ENCODE data around the gene CACNB1.

CACNB1 gene

GRCh38 chr17:39170558-39170957, 26.9 kb downstream of the CACNB1 start:
- Histone ChIP-seq H3K36me3 (ENCODE audit: control insufficient read depth in 2 of 2, insufficient read depth in 1 of 2, low read length in 2 of 2) (peaks cover 0 to 6% of the 10 kb centered on the region in 2 experiments; a peak in 1 of 3 replicates), H3K27ac (ENCODE audit: extremely low read depth, low read depth, low read length) (no peak overlapping the region), H3K9me3 (ENCODE audit: control insufficient read depth, insufficient read depth, low read depth, low read length) (no peaks in the 10 kb centered on the region), H3K4me1 (ENCODE audit: control insufficient read depth, insufficient read depth, low read length) (0 out of 2 replicates have a peak, but pooled peaks cover 4% of the 10 kb centered on the region), H3K4me3 (ENCODE audit: low read depth, low read length) (no peak overlapping the region)
- TF ChIP-seq EGR2 (tag by site-specific recombination; IDR thresholded peaks at IDR 0.05; ENCODE audit: low read depth) (peak; percentile 72), ZNF544 (tag by site-specific recombination; IDR thresholded peaks at IDR 0.05) (no peak), AEBP2 (tag by site-specific recombination; IDR thresholded peaks at IDR 0.05; ENCODE audit: borderline replicate concordance) (no peak), KLF1 (tag by site-specific recombination; IDR thresholded peaks at IDR 0.05) (0 out of 2 replicates have a peak, but pooled peaks have one; percentile 12), KLF10 (tag by site-specific recombination; IDR thresholded peaks at IDR 0.05) (no peak), RBAK (tag by site-specific recombination; IDR thresholded peaks at IDR 0.05) (no peak), ZNF843 (tag by site-specific recombination; IDR thresholded peaks at IDR 0.05) (no peak), ZNF776 (tag by site-specific recombination; IDR thresholded peaks at IDR 0.05; ENCODE audit: borderline replicate concordance) (no peak), ZBTB20 (tag by site-specific recombination; IDR thresholded peaks at IDR 0.05) (no peak), ZFHX2 (tag by site-specific recombination; conservative IDR thresholded peaks at IDR 0.05) (peak; percentile 59), ZBTB8A (tag by site-specific recombination; IDR thresholded peaks at IDR 0.05) (no peak), ZNF426 (tag by site-specific recombination; IDR thresholded peaks at IDR 0.05) (no peak), ZBTB10 (tag by site-specific recombination; IDR thresholded peaks at IDR 0.05) (no peak), ZNF112 (tag by site-specific recombination; IDR thresholded peaks at IDR 0.05) (no peak), ZNF571 (tag by site-specific recombination; IDR thresholded peaks at IDR 0.05) (no peak), ZNF624 (tag by site-specific recombination; IDR thresholded peaks at IDR 0.05) (no peak), ZNF132 (tag by site-specific recombination; IDR thresholded peaks at IDR 0.05; ENCODE audit: borderline replicate concordance) (no peak), CTCF (tag by site-specific recombination; IDR thresholded peaks at IDR 0.05) (no peak)
- CTCF ChIA-PET: interaction anchor here (0.6 to 2.5 kb wide), 6 partner anchors 8 to 450 kb away, joined by 3 to 6 read pairs (median 6); no protein-coding TSS in a partner anchor
- POLR2A ChIA-PET: interaction anchor here (3.0 kb wide), 1 partner anchor 30 kb away, joined by 22 read pairs; the partner anchor contains the start of gene RPL19

GRCh38 chr17:39170109-39170508, 27.4 kb downstream of the CACNB1 start:
- H3K9me3 ChIP-seq (ENCODE audit: control insufficient read depth, insufficient read depth, low read depth, low read length): no peaks in the 10 kb centered on the region
- CTCF ChIA-PET: interaction anchor here (0.8 to 6.4 kb wide), 7 partner anchors 8 to 435 kb away, joined by 3 to 58 read pairs (median 6); no protein-coding TSS in a partner anchor
- no peak overlapping the region for H3K4me3 ChIP-seq (ENCODE audit: low read depth, low read length)
- POLR2A ChIA-PET: interaction anchor here (0.5 to 3.0 kb wide), 2 partner anchors 30 to 35 kb away, joined by 3 to 22 read pairs; partner anchors contain the start of gene RPL19
- H3K27ac ChIP-seq (ENCODE audit: extremely low read depth, low read depth, low read length): no peak overlapping the region
- 0 out of 2 replicates have a peak, but pooled peaks cover 4% of the 10 kb centered on the region for H3K4me1 ChIP-seq (ENCODE audit: control insufficient read depth, insufficient read depth, low read length)
- H3K36me3 ChIP-seq (ENCODE audit: control insufficient read depth in 2 of 2, insufficient read depth in 1 of 2, low read length in 2 of 2): peaks cover 0 to 1% of the 10 kb centered on the region in 2 experiments; a peak in 1 of 3 replicates
- TF ChIP-seq ZNF354C (tag by site-specific recombination; IDR thresholded peaks at IDR 0.05; ENCODE audit: borderline replicate concordance, low read depth) (no peak), ZNF670 (tag by site-specific recombination; IDR thresholded peaks at IDR 0.05; ENCODE audit: low read depth) (no peak), ZBTB1 (tag by site-specific recombination; IDR thresholded peaks at IDR 0.05) (no peak), ZNF560 (tag by site-specific recombination; IDR thresholded peaks at IDR 0.05; ENCODE audit: borderline replicate concordance) (no peak), SETDB1 (IDR thresholded peaks at IDR 0.05; ENCODE audit: insufficient read length, low read length) (no peak), ZNF645 (tag by site-specific recombination; IDR thresholded peaks at IDR 0.05) (no peak), ZNF404 (tag by site-specific recombination; IDR thresholded peaks at IDR 0.05) (no peak), ZNF785 (tag by site-specific recombination; IDR thresholded peaks at IDR 0.05) (no peak), ZFP3 (tag by site-specific recombination; IDR thresholded peaks at IDR 0.05; ENCODE audit: low read depth) (no peak), ZNF175 (tag by site-specific recombination; IDR thresholded peaks at IDR 0.05) (no peak)

Data from HEK293 (cell line).